Heart left ventricle (tissue), 16 donors: ENCODE measurements around the gene PRG3. TPM values are rescaled to one million over a fixed set of nuclear protein-coding genes. Genes with fewer than 3 reads are reported as not detected.

ENCODE experiments used
- ATAC-seq, 4 donors: fragments of 200-7000 bp; cut with Tn5 transposase; one replicate each; pipeline ENCODE4 v1.9.1; 2020 to 2022; ENCODE audit warnings: moderate library complexity in 4 of 4, mild to moderate bottlenecking in 3 of 4, moderate number of reproducible peaks in 1 of 4
- DNase-seq, 5 donors: peaks; one replicate each; pipeline ENCODE4 v3.0.0-alpha.2; 2020
- H3K27ac ChIP-seq, 12 donors: fragments of 200-600 bp; sonication (generic) in 4 of 12; one replicate each; pipeline versions ENCODE4 v1.5.0 to v1.8.0; 2016 to 2022; ENCODE audit warnings: mild to moderate bottlenecking in 2 of 12
- H3K27me3 ChIP-seq, 9 donors: fragments of 200-600 bp; sonication (generic) in 2 of 9; one replicate each; pipeline versions ENCODE4 v1.5.1 to v1.8.0; 2016 to 2022; ENCODE audit warnings: mild to moderate bottlenecking in 3 of 9
- H3K36me3 ChIP-seq, 9 donors: fragments of 200-600 bp; sonication (generic) in 2 of 9; one replicate each; pipeline versions ENCODE4 v1.5.0 to v1.8.0; 2018 to 2022; ENCODE audit warnings: mild to moderate bottlenecking in 2 of 9
- H3K4me1 ChIP-seq, 12 donors: fragments of 200-600 bp; sonication (generic) in 4 of 12; one replicate each; pipeline versions ENCODE4 v1.5.0 to v1.8.0; 2016 to 2022; ENCODE audit warnings: mild to moderate bottlenecking in 3 of 12
- H3K4me3 ChIP-seq, 12 donors: fragments of 200-600 bp; sonication (generic) in 4 of 12; one replicate each; pipeline versions ENCODE4 v1.5.0 to v1.8.0; 2017 to 2022; ENCODE audit warnings: mild to moderate bottlenecking in 9 of 12, moderate library complexity in 4 of 12
- H3K9me3 ChIP-seq, 12 donors: fragments of 200-600 bp; sonication (generic) in 4 of 12; one replicate each; pipeline versions ENCODE4 v1.5.0 to v1.8.0; 2016 to 2022; ENCODE audit warnings: mild to moderate bottlenecking in 1 of 12
- POLR2A ChIP-seq, 2 donors: fragments of 450-650 bp; IDR thresholded peaks; one replicate each; pipeline ENCODE4 v1.6.1; 2017; ENCODE audit warnings: antibody characterized with exemption in 2 of 2, mild to moderate bottlenecking in 2 of 2, moderate library complexity in 2 of 2
- WGBS, 4 donors: extraction: QIAGEN DNeasy Blood & Tissue Kit in 2 of 4; methylation state at CpG; one replicate each; pipeline versions ENCODE4 v1.1.5 to v1.1.7; 2013 to 2018; 5-methylcytosine and 5-hydroxymethylcytosine counted together
- intact Hi-C, 10 donors: fragments of 100-400 bp; cut with DNase I; formaldehyde crosslinking; loops; one replicate each; pipeline versions ENCODE4 v1.11.1 to v1.14.2; 2022
- polyA plus RNA-seq, 2 donors: library from polyadenylated mRNA; stranded (reverse); fragments of 200-250 nt; gene quantifications; one replicate each; pipeline ENCODE4 v1.2.3, GENCODE V29; 2013
- total RNA-seq, 9 donors: library from RNA; depleted of rRNA in 2 of 9; stranded (reverse); fragments of >200 nt in 2 of 9; fragmentation: NEBNext Ultra II Directional in 3 of 9; extraction: Animal tissue kit (Norgen Biotek cat#: 25700) in 3 of 9; gene quantifications; one replicate each; pipeline versions ENCODE4 v1.1.0 to v1.2.4, GENCODE V29; 2016 to 2023
- TF ChIP-seq, protein P1 (sequence below), 12 donors: fragments of 200-600 bp; sonication (generic) in 4 of 12; IDR thresholded peaks; one replicate each; pipeline versions ENCODE4 v1.5.0 to v1.8.0; 2018 to 2022; ENCODE audit warnings: antibody characterized with exemption in 12 of 12, mild to moderate bottlenecking in 5 of 12
- donor health status: ischemic (EF 13 %, LVEDD 7.1; RV severe dilation, severe dysfunction).
- donor health status: healthy with polysubstance abuse.
- donor health status: DM: no; HTN: yes; CAD: no.
- donor health status: DM: no; HTN: no; CAD: no.
- donor health status: ischemic (EF 25% LVEDD 6.9; RV normal size, moderate dysfunction).
- donor health status: ischemic (EF 25% LVEDD 5.7; RV mildly dilated, moderate dysfunction).
- donor health status: healthy.
- donor health status: DM: yes; HTN: yes; CAD: no.
- donor health status: ischemic (EF 35%, LVEDD 5.7; RV mildly dilated, moderate dysfunction).
- donor health status: nonischemic (EF 11% LVEDD 7.7; RV severe dilation, severe dysfunction).
- donor health status: DM: yes; HTN: yes; CAD: no.
- donor health status: PGD.
- donor health status: ischemic (EF 29% LVEDD 5.4; RV normal size, mild dysfunction).
- donor health status: nonischemic (EF 23%, LVEDD 6.1; RV moderate dilation, normal function).

The PRG3 gene
- total and polyA plus RNA-seq, 11 donors, result not detected

DNA sequence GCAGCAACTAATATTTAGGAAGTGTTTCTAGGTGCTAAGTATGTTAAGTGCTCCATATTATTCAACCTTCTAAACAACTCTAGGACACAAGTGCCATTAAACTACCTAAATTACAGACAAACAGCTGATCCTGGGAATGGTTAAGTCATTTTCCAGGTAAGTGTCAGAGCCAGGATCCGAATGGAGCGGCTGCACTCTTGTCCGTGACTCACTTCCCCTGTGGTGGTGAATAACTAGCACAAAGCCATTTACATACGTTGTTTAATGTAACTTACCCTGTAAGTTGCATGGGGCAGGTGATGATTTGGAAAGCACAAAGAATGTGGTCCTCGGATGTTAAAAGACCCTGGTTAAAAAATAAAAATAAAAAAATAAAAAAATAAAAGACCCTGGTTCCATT, 18.3 kb upstream of the PRG3 start:
- 68 to 77% (median 71%) methylated on average over 5 of the region's 5 CpGs for WGBS, 4 donors
- no peak for TF ChIP-seq POLR2A (IDR thresholded peaks at IDR 0.05)
- TF ChIP-seq, protein P1, sequence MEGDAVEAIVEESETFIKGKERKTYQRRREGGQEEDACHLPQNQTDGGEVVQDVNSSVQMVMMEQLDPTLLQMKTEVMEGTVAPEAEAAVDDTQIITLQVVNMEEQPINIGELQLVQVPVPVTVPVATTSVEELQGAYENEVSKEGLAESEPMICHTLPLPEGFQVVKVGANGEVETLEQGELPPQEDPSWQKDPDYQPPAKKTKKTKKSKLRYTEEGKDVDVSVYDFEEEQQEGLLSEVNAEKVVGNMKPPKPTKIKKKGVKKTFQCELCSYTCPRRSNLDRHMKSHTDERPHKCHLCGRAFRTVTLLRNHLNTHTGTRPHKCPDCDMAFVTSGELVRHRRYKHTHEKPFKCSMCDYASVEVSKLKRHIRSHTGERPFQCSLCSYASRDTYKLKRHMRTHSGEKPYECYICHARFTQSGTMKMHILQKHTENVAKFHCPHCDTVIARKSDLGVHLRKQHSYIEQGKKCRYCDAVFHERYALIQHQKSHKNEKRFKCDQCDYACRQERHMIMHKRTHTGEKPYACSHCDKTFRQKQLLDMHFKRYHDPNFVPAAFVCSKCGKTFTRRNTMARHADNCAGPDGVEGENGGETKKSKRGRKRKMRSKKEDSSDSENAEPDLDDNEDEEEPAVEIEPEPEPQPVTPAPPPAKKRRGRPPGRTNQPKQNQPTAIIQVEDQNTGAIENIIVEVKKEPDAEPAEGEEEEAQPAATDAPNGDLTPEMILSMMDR (IDR thresholded peaks at IDR 0.05), result no peak
- Histone ChIP-seq H3K27me3 (no peaks in the 10 kb centered on the region), H3K4me3 (no peak overlapping the region), H3K4me1 (no peaks in the 10 kb centered on the region), H3K36me3 (no peaks in the 10 kb centered on the region), H3K27ac (no peak overlapping the region), H3K9me3 (no peaks in the 10 kb centered on the region)
- ATAC-seq (no peak), DNase-seq (no peak)
- intact Hi-C loops, result no loop called here

DNA sequence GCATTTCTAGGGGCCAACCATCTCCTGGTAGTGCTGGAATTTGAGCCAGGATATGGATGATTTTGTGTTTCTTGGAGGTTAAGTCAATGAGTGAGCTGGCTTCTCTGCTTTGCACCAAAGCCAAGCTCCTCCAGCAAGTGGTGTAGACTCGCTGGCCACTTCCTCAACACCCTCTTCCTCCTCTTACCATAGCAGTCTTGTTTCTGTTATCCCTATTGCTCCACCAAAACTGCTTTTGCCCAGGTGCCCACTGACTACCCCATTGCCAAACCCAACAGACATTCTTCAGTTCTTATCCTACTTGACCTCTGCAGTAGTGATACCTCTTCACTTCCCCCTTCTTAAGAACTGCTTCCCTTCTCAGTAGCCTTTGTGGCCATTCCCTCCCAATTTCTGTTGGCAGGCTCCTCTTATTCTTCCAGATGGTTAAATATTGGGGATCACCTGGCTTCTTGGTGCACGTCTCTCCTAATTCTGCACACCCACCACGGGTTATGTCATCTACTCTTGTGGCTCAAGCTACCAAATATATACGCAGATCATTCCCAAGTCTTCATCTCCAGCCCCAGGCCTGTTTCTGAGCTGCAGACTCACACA, 16.5 kb upstream of the PRG3 start:
- H3K27ac ChIP-seq, result no peak overlapping the region
- no peaks in the 10 kb centered on the region for H3K9me3 ChIP-seq
- 83 to 86% (median 85%) methylated on average over 4 of the region's 4 CpGs for WGBS, 4 donors
- H3K4me3 ChIP-seq, result no peak overlapping the region
- no peaks in the 10 kb centered on the region for H3K4me1 ChIP-seq
- ATAC-seq, result no peak
- TF ChIP-seq POLR2A (IDR thresholded peaks at IDR 0.05), result no peak
- TF ChIP-seq, protein P1 (IDR thresholded peaks at IDR 0.05), result no peak
- H3K36me3 ChIP-seq, result no peaks in the 10 kb centered on the region
- no peak for DNase-seq
- no peaks in the 10 kb centered on the region for H3K27me3 ChIP-seq
- intact Hi-C loops, result no loop called here

DNA sequence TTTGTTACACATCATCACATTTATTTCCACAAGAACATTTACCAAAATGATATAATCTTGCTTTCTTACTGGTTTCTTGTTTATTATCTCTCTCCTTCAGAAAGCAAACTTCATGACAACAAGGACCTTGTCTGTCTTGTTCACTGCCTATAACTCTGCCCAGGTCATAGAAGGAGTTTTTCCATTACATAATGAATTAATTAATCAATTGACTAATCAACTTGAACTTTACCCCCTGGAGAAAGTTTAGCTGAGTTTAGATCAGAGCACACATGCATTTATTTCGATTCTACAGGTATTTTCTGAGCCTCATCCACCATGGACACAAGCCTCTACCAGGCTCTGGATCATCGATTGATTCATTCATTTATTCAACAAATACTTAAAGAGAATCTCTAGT, 15.8 kb upstream of the PRG3 start:
- Histone ChIP-seq H3K27me3 (no peaks in the 10 kb centered on the region), H3K27ac (no peak overlapping the region), H3K4me3 (no peak overlapping the region), H3K36me3 (no peaks in the 10 kb centered on the region), H3K9me3 (no peaks in the 10 kb centered on the region), H3K4me1 (no peaks in the 10 kb centered on the region)
- ATAC-seq (no peak), DNase-seq (no peak)
- no peak for TF ChIP-seq POLR2A (IDR thresholded peaks at IDR 0.05)
- TF ChIP-seq, protein P1 (IDR thresholded peaks at IDR 0.05), result no peak
- 65 to 75% (median 74%) methylated on average over 2 of the region's 2 CpGs for WGBS, 4 donors
- intact Hi-C loops, result no loop called here

DNA sequence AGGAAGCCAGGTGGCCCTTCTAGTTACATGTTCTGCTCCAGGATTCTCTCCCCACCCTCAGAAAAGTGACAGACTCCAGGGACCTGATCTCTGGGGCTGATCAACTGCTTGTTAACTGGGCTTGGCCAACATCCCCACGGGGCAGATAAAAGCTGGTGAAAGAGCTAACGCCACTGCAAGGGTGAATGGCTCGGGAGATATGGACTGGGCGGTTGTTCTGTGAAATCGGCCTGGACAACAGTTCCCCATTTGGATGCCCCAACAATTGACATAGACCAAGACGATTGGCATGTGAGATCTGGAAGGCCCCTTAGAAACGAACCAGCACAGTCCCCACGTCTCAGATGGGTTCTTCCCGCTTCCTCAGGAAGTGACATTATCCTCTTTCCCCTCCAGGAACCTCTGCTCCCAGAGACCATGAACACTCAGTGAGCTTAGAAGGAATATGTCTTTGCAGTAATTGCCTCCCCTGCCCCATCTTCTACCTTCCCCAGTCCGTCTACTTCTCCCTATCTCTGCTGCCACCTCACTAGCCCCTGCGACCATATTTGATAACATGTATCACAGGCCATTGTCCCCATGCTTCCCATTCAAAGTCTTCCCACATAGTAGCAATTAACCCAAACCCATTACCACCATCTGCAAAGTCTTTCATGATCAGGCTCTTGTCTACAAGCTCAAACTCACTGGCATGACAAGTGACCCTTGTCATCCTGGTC, 15.1 kb upstream of the PRG3 start:
- TF ChIP-seq, protein P1 (IDR thresholded peaks at IDR 0.05), result no peak
- no peak for TF ChIP-seq POLR2A (IDR thresholded peaks at IDR 0.05)
- H3K4me3 ChIP-seq, result no peak overlapping the region
- H3K9me3 ChIP-seq, result no peaks in the 10 kb centered on the region
- no peaks in the 10 kb centered on the region for H3K4me1 ChIP-seq
- 76 to 78% (median 78%) methylated on average over 11 of the region's 11 CpGs for WGBS, 4 donors
- no peak overlapping the region for H3K27ac ChIP-seq
- H3K36me3 ChIP-seq, result no peaks in the 10 kb centered on the region
- no peaks in the 10 kb centered on the region for H3K27me3 ChIP-seq
- DNase-seq (no peak), ATAC-seq (no peak)
- intact Hi-C loops, result no loop called here
